SK-N-SH (cell line): ENCODE measurements around the gene PHYKPL.

Experiments
- EP300 ChIP-seq, 2 experiments: IDR thresholded peaks; 2 replicates each; pipeline versions ENCODE4 v1.4.0 to v1.6.1; 2012; ENCODE audit warnings: borderline replicate concordance in 1 of 2, low read depth in 1 of 2, low read length in 1 of 2
- JUND ChIP-seq: IDR thresholded peaks from 2 replicates; pipeline ENCODE4 v1.4.0; 2012
- TF ChIP-seq, protein P1 (sequence below): fragments of 200-600 bp; sonication (generic); IDR thresholded peaks from 2 replicates; pipeline ENCODE4 v1.6.1; 2017; ENCODE audit warnings: antibody characterized with exemption, mild to moderate bottlenecking, moderate library complexity

DNA sequence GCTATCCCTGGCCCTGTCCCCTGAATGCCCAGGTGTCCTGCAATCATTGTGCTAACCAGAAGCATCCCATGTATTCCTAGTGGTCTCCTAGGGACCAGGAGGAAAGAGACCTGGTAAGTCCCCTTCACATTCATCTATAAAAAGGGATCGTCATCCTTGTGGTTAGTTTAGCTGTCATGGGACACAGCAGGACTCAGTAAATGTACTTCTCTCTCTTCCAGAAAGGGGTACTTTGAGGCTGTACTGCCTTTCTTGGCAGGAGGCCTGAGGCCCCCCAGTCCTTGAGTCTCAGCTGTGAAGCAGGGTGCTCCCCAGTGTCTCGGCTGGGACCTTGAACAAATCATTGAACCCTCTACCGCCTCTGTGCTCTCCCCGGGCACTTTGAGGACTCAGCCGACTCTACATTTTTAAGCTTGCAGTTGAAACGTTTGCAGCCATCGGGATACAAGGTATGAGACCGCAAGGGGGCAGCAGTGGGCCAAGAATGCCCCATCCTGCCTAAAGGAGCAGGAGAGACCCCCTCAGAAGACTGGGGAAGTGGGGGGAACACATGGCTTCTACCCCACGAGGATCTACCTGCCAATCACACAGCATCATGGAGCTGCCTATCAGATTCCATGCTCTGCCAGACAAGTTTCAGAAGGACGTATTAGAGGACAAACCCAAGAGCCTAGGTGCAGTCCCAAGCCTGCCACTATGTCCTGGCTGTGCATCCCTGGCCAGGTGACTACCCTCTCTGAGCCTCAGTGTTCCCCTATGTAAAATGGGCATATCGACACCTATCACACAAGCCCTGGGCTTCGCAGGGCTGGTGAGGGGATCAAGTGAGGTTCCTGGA is 2.4 kb upstream of the PHYKPL start:
- TF ChIP-seq EP300 (IDR thresholded peaks at IDR 0.05; ENCODE audit: borderline replicate concordance in 1 of 2, low read depth in 1 of 2, low read length in 1 of 2) (no peak), JUND (no peak)
- TF ChIP-seq, protein P1, sequence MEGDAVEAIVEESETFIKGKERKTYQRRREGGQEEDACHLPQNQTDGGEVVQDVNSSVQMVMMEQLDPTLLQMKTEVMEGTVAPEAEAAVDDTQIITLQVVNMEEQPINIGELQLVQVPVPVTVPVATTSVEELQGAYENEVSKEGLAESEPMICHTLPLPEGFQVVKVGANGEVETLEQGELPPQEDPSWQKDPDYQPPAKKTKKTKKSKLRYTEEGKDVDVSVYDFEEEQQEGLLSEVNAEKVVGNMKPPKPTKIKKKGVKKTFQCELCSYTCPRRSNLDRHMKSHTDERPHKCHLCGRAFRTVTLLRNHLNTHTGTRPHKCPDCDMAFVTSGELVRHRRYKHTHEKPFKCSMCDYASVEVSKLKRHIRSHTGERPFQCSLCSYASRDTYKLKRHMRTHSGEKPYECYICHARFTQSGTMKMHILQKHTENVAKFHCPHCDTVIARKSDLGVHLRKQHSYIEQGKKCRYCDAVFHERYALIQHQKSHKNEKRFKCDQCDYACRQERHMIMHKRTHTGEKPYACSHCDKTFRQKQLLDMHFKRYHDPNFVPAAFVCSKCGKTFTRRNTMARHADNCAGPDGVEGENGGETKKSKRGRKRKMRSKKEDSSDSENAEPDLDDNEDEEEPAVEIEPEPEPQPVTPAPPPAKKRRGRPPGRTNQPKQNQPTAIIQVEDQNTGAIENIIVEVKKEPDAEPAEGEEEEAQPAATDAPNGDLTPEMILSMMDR, result peak; percentile 73
